OCI-LY1 (cell line): ENCODE measurements around the gene S100A5.

ENCODE experiments used
- H2AFZ ChIP-seq: fragments of 200-600 bp; sonication (generic), shearing (Covaris generic); 2 replicates; pipeline ENCODE4 v1.6.0; 2014; ENCODE audit warnings: antibody characterized with exemption, mild to moderate bottlenecking, low read length
- H3F3A ChIP-seq: fragments of 200-600 bp; sonication (generic), shearing (Covaris generic); 2 replicates; pipeline ENCODE4 v1.6.0; 2014; ENCODE audit warnings: mild to moderate bottlenecking, antibody characterized with exemption, low read length, moderate library complexity; ENCODE audit not compliant: insufficient read depth
- H3K27ac ChIP-seq: fragments of 200-600 bp; sonication (generic); 2 replicates; pipeline ENCODE4 v1.5.1; 2014; ENCODE audit warnings: low read length, mixed run types, mild to moderate bottlenecking, low read depth; ENCODE audit not compliant: poor library complexity, severe bottlenecking
- H3K27me3 ChIP-seq: fragments of 200-600 bp; sonication (generic); 2 replicates; pipeline ENCODE4 v1.6.0; 2014; ENCODE audit warnings: antibody characterized with exemption, mild to moderate bottlenecking, low read length, moderate library complexity; ENCODE audit not compliant: insufficient read depth
- H3K36me3 ChIP-seq: fragments of 200-600 bp; sonication (generic); 2 replicates; pipeline ENCODE4 v1.6.1; 2014; ENCODE audit warnings: mild to moderate bottlenecking, antibody characterized with exemption, low read length, moderate library complexity, mixed read lengths; ENCODE audit not compliant: insufficient read depth
- H3K4me1 ChIP-seq: fragments of 200-600 bp; sonication (generic); 2 replicates; pipeline ENCODE4 v1.5.1; 2014; ENCODE audit warnings: mild to moderate bottlenecking, low read length, moderate library complexity; ENCODE audit not compliant: insufficient read depth, severe bottlenecking
- H3K4me2 ChIP-seq: fragments of 200-600 bp; sonication (generic), shearing (Covaris generic); 2 replicates; pipeline ENCODE4 v1.6.1; 2014; ENCODE audit warnings: low read length
- H3K4me3 ChIP-seq: fragments of 200-600 bp; sonication (generic); 2 replicates; pipeline ENCODE4 v1.5.1; 2014; ENCODE audit warnings: low read length, low read depth, mild to moderate bottlenecking, mixed read lengths; ENCODE audit not compliant: poor library complexity, severe bottlenecking
- H3K79me2 ChIP-seq: fragments of 200-600 bp; shearing (Covaris generic); 2 replicates; pipeline ENCODE4 v1.6.1; 2016; ENCODE audit warnings: mixed run types, low read length, mixed read lengths; ENCODE audit not compliant: insufficient read depth
- H3K9ac ChIP-seq: fragments of 200-600 bp; sonication (generic), shearing (Covaris generic); 2 replicates; pipeline ENCODE4 v1.6.1; 2014; ENCODE audit warnings: mild to moderate bottlenecking, low read length, mixed read lengths
- H3K9me2 ChIP-seq: fragments of 200-600 bp; sonication (generic), shearing (Covaris generic); 2 replicates; pipeline ENCODE4 v1.6.1; 2014; ENCODE audit warnings: low read depth, mild to moderate bottlenecking, low read length, mixed read lengths
- H3K9me3 ChIP-seq: fragments of 200-600 bp; shearing (Covaris generic); 2 replicates; pipeline ENCODE4 v1.6.1; 2014; ENCODE audit warnings: low read length, mixed read lengths
- H4K20me1 ChIP-seq: fragments of 200-600 bp; sonication (generic), shearing (Covaris generic); 2 replicates; pipeline ENCODE4 v1.6.0; 2016; ENCODE audit warnings: mild to moderate bottlenecking, low read length; ENCODE audit not compliant: insufficient read depth
- CTCF ChIP-seq: fragments of 200-600 bp; sonication (generic), shearing (Covaris generic); IDR thresholded peaks from 2 replicates; pipeline ENCODE4 v1.5.1; 2017; ENCODE audit warnings: mild to moderate bottlenecking, antibody characterized with exemption, low read length, moderate library complexity, mixed read lengths
- EZH2 ChIP-seq: fragments of 200-600 bp; sonication (generic), shearing (Covaris generic); IDR thresholded peaks from 2 replicates; pipeline ENCODE4 v1.8.0; 2017; ENCODE audit warnings: borderline replicate concordance, mixed run types, mild to moderate bottlenecking, antibody characterized with exemption, low read length, moderate library complexity, mixed read lengths

Gene S100A5

DNA sequence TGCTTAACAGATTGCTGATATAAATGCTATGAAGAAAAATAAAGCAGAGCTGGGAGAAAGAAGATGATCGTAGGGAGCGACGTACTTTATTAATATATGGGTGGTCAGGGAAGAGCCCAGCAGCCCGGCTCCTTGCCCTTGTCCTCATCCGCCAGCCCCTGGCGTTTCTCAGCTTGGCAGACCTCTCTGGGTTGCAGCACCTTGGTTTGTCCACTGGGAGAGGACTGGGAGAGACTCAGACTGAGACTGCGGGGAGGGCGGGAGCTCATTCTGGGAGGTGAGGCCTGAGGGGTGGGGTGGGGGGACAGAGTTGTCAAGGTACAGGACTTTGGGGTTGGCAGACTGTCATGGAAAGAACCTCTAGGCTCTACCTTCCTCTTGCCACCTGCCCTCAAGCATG, 11.6 kb upstream of the S100A5 start:
- H3K9me3 ChIP-seq: no peaks in the 10 kb centered on the region
- TF ChIP-seq CTCF (no peak), EZH2 (no peak)
- H3K4me3 ChIP-seq: no peak overlapping the region
- no peak overlapping the region for H2AFZ ChIP-seq
- no peaks in the 10 kb centered on the region for H3K4me1 ChIP-seq
- no peaks in the 10 kb centered on the region for H3K36me3 ChIP-seq
- no peaks in the 10 kb centered on the region for H4K20me1 ChIP-seq
- no peak overlapping the region for H3K27ac ChIP-seq
- no peak overlapping the region for H3K4me2 ChIP-seq
- no peaks in the 10 kb centered on the region for H3K79me2 ChIP-seq
- peaks cover 11% of the 10 kb centered on the region; the same call in 1 of the 2 replicates for H3K27me3 ChIP-seq
- no peaks in the 10 kb centered on the region for H3K9me2 ChIP-seq
- no peaks in the 10 kb centered on the region for H3F3A ChIP-seq
- no peak overlapping the region for H3K9ac ChIP-seq

DNA sequence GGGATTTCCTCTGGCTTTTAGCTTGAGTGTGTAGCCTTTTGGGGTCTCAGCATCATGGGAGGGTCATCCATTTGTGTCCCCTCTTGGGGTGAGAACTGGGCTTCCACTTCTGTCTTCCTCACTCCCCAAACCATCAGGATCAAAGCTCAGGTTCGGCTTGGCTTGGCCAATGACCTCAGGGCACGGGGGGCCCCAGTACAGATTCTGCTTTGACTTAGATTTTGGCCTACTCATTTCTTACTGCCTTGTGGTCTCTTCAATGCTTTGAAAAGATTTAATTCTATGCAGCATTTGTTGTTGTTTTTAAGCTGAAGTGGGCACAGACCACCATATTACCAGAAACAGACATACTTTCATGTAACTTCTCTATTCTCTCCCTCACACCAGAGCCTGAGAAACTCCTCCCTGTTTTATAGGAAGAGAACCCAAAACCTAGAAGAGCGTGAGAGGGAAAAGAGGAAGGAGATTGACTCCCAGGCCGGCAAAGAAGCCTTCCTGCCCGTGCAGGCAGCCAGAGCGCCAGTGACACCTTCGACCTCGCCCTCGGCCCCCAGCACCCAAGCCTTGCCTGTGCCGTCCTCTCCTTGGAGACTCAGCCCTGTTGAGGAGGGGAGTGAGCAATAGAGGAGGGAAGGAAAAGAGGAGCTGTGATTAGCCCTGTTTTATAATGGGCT, 10.2 kb upstream of the S100A5 start:
- Histone ChIP-seq H3K4me2 (no peak overlapping the region), H3K27me3 (peaks cover 11% of the 10 kb centered on the region; the same call in 1 of the 2 replicates), H4K20me1 (no peaks in the 10 kb centered on the region), H3K79me2 (no peaks in the 10 kb centered on the region), H3F3A (no peaks in the 10 kb centered on the region), H3K27ac (no peak overlapping the region), H3K4me3 (no peak overlapping the region), H2AFZ (no peak overlapping the region), H3K9ac (no peak overlapping the region), H3K9me2 (no peaks in the 10 kb centered on the region), H3K36me3 (no peaks in the 10 kb centered on the region), H3K9me3 (no peaks in the 10 kb centered on the region), H3K4me1 (peaks cover 3% of the 10 kb centered on the region)
- TF ChIP-seq CTCF (no peak), EZH2 (no peak)

- Histone ChIP-seq H3K9me3 (no peaks in the 10 kb centered on the region), H3K36me3 (no peaks in the 10 kb centered on the region), H3K4me1 (peaks cover 8% of the 10 kb centered on the region), H3K4me3 (no peak overlapping the region), H3K4me2 (no peak overlapping the region), H2AFZ (no peak overlapping the region), H3K9me2 (no peaks in the 10 kb centered on the region), H3K27me3 (peaks cover 11% of the 10 kb centered on the region; the same call in 1 of the 2 replicates), H3F3A (no peaks in the 10 kb centered on the region), H4K20me1 (no peaks in the 10 kb centered on the region), H3K79me2 (no peaks in the 10 kb centered on the region), H3K9ac (no peak overlapping the region), H3K27ac (no peak overlapping the region)
- TF ChIP-seq EZH2 (no peak), CTCF (no peak)
Observed at GRCh38 chr1:153550398-153550758, 9.6 kb upstream of the S100A5 start.
